Stimulated activated CD8-positive, alpha-beta memory T cell treated with anti-CD3 and anti-CD28 coated beads, Interleukin-2, amount 100 ng/mL, for 48 hours (primary cell): ENCODE measurements around the gene MCHR2.

Experiments used
- DNase-seq, 2 donors: peaks; one replicate each; pipeline ENCODE4 v3.0.0-alpha.2; 2020; ENCODE audit warnings: low read depth in 2 of 2

MCHR2 gene

GRCh38 chr6:99905209-99906106 is 88.6 kb downstream of the MCHR2 start:
- DNase-seq, result no peak

GRCh38 chr6:99901596-99902384 is 92.2 kb downstream of the MCHR2 start:
- DNase-seq, result no peak

DNA sequence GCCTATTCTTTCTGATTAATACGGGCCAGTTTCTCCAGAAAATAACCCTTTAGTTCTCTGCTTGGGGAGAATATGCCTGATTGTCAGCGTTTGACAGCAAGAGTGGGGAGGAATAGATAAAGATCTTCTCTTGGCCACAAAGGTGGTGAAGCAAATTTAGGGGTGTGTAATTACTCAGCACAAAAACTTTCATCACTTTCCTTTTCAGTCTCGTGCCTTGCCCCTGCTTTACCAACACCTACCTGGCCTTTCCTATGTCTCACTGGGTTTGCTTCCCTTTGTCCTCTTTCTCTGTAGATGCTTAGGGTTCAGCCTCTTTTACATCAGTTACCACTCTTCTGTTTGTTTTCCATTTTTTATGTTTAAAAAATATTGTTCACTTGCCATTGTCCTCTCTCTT is 99.2 kb downstream of the MCHR2 start:
- DNase-seq, result no peak

GRCh38 chr6:99887066-99887465 is 107.0 kb downstream of the MCHR2 start:
- DNase-seq, result no peak

DNA sequence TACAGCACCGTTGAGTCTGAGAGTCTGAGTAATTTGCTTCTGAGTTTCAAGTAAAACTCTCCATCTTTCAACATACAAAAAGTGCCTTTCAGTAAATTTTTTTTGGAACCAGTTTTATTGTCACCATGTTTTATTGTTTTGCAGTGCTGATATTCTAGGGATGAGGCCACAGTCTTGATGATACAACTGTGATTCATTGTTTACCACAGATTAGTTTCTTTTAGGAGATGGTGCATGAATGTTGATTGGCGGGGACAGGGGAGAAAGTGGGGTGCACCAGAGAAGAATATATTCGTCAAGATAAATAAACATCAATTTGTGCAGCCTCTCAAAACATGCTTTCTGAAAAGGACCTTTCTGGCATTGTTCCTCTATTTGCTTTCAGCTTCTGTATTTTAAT is 109.0 kb downstream of the MCHR2 start:
- no peak for DNase-seq

GRCh38 chr6:99882128-99882702 is 111.8 kb downstream of the MCHR2 start:
- DNase-seq, result no peak

GRCh38 chr6:99879431-99879830 is 114.6 kb downstream of the MCHR2 start:
- DNase-seq, result no peak

- DNase-seq, result no peak
Observed at GRCh38 chr6:99875068-99875467, 119.0 kb downstream of the MCHR2 start.

DNA sequence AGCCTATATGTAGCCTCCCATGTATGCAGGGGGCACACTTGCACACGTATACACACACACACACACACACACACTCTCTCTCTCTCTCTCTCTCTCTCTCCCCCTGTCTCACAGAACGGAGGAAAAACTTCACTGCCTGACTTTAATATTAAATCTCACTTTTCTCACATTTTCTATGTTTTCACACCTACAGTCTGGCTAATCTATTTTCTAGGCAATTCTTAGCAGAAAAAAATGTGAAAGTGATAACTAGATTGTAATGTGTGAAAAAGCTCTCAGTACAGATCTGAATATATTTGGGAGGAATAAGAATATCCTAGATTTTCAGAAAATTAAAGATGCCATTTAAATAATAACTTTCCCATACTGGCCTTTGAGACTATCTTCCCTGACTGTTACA is 120.9 kb downstream of the MCHR2 start:
- DNase-seq, result no peak

- no peak for DNase-seq
Observed at GRCh38 chr6:99871641-99872040, 122.4 kb downstream of the MCHR2 start.
